NK-92 (cell line): Measurements from ENCODE around the gene CARM1.
"Not testable (repeated sequence)": the region's sequence is repeated elsewhere in the genome, so short reads cannot be mapped to it uniquely, and the experiment has no call there.

Experiments
- DNase-seq: peaks from one replicate; lab custom pipeline; 2025; ENCODE audit not compliant: unreplicated experiment; lab: John Stamatoyannopoulos, UW

Gene CARM1

DNA sequence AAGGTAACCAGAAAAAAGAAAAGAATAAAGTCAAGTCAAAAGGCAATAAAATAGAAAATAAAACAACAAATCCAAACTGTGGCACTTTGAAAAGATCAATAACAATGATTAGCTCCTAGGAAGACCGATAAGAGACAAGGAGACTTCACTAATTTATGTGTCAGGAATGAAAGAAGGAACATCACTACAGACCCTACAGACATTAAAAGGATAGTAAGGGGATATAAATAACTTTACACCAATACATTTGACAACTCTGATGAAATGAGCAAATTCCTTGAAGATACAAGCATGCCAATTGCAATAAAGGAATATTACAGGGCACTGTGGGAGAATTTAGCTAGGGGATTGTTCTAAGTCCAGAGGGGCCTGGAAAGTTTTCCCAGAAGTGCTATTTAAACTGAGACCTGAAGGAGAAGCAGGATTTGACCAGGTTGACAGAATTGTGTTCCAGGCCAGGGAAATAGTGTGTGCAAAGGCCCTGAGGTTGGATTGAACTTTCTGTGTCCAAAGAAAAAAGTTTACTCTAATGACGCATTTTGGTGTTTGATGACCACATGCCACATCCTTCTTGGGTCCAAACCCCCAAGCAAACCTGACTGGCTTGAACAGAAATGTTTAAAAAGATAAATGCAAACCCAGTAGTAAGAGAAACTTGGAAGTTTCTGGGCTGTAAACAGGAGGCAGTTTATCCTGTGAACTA, 24.7 kb upstream of the CARM1 start:
- DNase-seq = no peak

- no peak for DNase-seq
Observed at GRCh38 chr19:10848230-10848856, 23.0 kb upstream of the CARM1 start, which contains the start of gene C19orf38. C19orf38 (plus strand) TSS chr19:10848415; CDS start chr19:10848509, 94 bp downstream.

DNA sequence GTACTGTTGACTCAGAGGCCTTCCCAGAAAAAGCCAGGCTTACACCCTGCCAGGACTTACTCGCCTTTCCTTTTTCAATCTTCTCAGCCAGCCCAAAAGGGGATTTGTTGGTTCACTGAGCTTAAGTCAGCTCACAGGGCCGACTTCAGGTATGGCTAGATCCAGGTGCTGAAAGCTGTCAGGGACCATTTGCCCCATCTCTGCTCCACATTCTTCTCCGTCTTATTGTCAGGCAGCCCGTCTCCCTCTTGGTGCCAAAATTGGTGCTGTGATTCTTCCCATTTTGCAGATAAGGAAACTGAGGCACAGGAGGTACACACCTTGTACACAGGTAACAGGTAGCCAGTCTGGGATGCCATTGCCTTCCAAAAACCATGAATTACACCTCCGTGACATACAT, 20.7 kb upstream of the CARM1 start:
- DNase-seq = no peak

DNA sequence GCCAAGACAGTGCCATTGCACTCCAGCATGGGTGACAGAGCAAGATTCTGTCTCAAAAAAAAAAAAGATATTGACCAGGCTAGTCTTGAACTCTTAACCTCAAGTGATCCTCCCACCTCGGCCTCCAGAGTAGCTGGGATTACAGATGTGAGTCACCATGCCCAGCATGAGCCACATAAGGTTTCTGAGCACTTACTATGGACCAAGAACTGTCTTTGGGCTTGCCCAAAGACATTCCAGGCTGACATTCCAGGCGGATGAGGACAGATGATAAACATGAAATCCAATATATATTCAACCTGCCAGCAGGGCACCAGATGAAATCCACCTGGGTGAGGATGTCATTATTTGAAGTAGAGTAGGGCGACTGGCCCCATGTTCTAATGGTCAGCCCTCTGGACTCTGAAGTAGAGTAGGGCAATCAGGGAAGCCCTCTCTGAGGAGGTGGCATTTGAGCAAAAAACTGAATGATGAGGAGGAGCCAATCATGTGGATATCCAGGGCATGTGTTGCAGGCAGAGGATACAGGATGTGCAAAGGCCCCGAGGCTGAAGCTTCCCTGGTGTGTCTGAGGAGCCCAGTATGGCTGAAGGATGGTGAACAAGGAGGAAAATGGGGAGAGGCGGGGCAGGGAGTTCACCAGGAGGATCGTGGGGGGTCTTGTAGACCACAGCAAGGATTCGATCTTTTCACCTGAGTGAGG, 19.1 kb upstream of the CARM1 start:
- DNase-seq = no peak

GRCh38 chr19:10852941-10853340, 18.4 kb upstream of the CARM1 start:
- DNase-seq = no peak

GRCh38 chr19:10854350-10855089, 16.8 kb upstream of the CARM1 start:
- DNase-seq = no peak

DNA sequence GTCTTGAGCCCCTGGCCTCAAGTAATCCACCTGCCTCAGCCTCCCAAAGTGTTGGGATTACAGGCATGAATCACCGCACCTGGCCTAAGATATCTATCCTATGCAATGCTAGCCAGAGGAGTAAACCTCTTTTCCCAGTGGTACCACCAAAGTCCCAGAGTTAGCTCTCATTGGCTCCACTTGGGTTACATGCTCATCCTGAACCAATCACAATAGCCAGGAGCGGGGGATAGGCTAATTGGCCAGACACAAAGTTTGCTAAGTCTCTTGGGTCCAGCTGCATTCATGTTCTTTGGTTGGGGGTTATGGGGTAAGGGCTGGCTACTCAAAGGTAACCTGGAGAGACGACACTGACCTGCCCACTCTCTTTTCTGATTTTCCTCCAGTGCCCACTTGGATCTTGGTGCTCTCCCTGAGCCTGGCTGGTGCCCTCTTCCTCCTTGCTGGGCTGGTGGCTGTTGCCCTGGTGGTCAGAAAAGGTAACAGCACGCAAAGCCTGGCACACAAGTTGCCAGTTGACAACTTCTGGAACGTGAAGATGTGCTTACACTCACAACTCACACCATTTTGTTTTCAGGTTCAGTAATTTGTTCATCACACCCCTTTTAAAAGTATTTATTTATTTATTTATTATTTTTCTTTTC, 15.4 kb upstream of the CARM1 start:
- no peak for DNase-seq

GRCh38 chr19:10856899-10857298, 14.5 kb upstream of the CARM1 start:
- DNase-seq = not testable (repeated sequence)

- DNase-seq = no peak
Observed at GRCh38 chr19:10858204-10858828, 13.0 kb upstream of the CARM1 start.

GRCh38 chr19:10861103-10861651, 10.2 kb upstream of the CARM1 start:
- DNase-seq = no peak

DNA sequence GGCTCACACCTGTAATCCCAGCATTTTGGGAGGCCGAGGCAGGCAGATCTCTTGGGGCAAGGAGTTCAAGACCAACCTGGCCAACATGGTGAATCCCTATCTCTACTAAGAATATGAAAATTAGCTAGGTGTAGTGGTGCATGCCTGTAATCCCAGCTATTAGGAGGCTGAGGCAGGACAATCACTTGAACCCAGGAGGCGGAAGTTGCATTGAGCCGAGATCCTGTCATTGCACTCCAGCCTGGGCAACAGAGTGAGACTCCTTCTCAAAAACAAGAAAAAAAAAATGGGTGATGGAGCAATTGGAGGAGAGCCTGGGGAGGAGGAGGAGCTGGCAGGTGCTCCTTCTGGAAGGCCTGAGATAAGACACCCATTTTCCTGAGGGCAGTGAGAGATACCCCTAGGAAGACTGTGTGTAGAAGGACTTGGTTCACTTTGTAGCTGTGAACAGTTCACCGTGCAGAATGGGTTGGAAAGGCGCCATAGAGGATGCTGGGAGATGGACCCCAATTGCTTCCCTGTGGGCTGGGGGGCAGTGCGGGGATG, 8.7 kb upstream of the CARM1 start:
- DNase-seq = no peak

- no peak for DNase-seq
Observed at GRCh38 chr19:10863107-10863717, 8.1 kb upstream of the CARM1 start.

GRCh38 chr19:10864538-10864899, 6.8 kb upstream of the CARM1 start:
- no peak for DNase-seq

GRCh38 chr19:10866495-10866894, 4.9 kb upstream of the CARM1 start:
- no peak for DNase-seq

GRCh38 chr19:10868872-10869547, 2.3 kb upstream of the CARM1 start:
- DNase-seq = no peak

DNA sequence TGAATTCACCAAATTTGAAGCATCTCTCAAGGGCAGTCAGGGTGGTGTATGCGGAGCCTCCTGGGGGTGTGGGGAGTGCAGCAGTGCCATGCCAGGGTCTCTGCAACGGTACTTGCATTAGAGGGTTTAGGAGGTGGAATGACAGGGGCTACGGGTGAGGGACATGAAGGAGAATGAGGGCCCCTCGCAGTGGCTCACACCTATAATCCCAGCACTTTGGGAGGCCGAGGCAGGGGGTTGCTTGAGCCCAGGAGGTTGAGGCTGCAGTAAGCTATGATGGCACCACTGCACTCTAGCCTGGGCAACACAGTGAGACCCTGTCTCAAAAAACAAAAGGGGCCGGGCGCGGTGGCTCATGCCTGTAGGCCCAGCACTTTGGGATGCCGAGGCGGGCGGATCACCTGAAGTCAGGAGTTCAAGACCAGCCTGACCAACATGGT, 1.5 kb upstream of the CARM1 start:
- DNase-seq = not testable (repeated sequence)

- no peak for DNase-seq
Observed at GRCh38 chr19:10870501-10870954, 825 bp upstream of the CARM1 start.

GRCh38 chr19:10871711-10872545, 575 bp downstream of the CARM1 start:
- no peak for DNase-seq
